ENCODE data around the gene THADA.

THADA gene

GRCh38 chr2:43441195-43441594 lies 154.6 kb downstream of the THADA start:
- DNase-seq: no peak

- no peak for DNase-seq
Observed at GRCh38 chr2:43438858-43439655, 156.8 kb downstream of the THADA start.

GRCh38 chr2:43438342-43438741 lies 157.5 kb downstream of the THADA start:
- no peak for DNase-seq

- DNase-seq: no peak
Observed at GRCh38 chr2:43437363-43437762, 158.5 kb downstream of the THADA start.

GRCh38 chr2:43436431-43436830 lies 159.4 kb downstream of the THADA start:
- no peak for DNase-seq

- no peak for DNase-seq
Observed at GRCh38 chr2:43435746-43436145, 160.1 kb downstream of the THADA start.

- DNase-seq: no peak
Observed at GRCh38 chr2:43430489-43430888, 165.3 kb downstream of the THADA start.

- DNase-seq: no peak
Observed at GRCh38 chr2:43429369-43429768, 166.5 kb downstream of the THADA start.

- no peak for DNase-seq
Observed at GRCh38 chr2:43427032-43427424, 168.8 kb downstream of the THADA start.

- peak; percentile 97 for DNase-seq
Observed at GRCh38 chr2:43426305-43427031, 169.4 kb downstream of the THADA start.

GRCh38 chr2:43425659-43426058 lies 170.2 kb downstream of the THADA start:
- DNase-seq: no peak

GRCh38 chr2:43424262-43425207 lies 171.3 kb downstream of the THADA start:
- peak; percentile 79 for DNase-seq

- DNase-seq: no peak
Observed at GRCh38 chr2:43423941-43424261, 171.9 kb downstream of the THADA start.

GRCh38 chr2:43421194-43421593 lies 174.6 kb downstream of the THADA start:
- no peak for DNase-seq

GRCh38 chr2:43420389-43420801 lies 175.4 kb downstream of the THADA start:
- no peak for DNase-seq

- DNase-seq: no peak
Observed at GRCh38 chr2:43419876-43420275, 176.0 kb downstream of the THADA start.

- DNase-seq: no peak
Observed at GRCh38 chr2:43419243-43419642, 176.6 kb downstream of the THADA start.

- no peak for DNase-seq
Observed at GRCh38 chr2:43418680-43419079, 177.2 kb downstream of the THADA start.

- no peak for DNase-seq
Observed at GRCh38 chr2:43417300-43417699, 178.5 kb downstream of the THADA start.

GRCh38 chr2:43415592-43415991 lies 180.2 kb downstream of the THADA start:
- DNase-seq: no peak

- no peak for DNase-seq
Observed at GRCh38 chr2:43414586-43415135, 181.2 kb downstream of the THADA start.

- DNase-seq: no peak
Observed at GRCh38 chr2:43414033-43414432, 181.8 kb downstream of the THADA start.
